DOHH2 (cell line): Measurements from ENCODE around the gene DRAXIN.

ENCODE experiments used
- EZH2phosphoT487 ChIP-seq: fragments of 200-600 bp; sonication (generic); IDR thresholded peaks from 2 replicates; pipeline ENCODE4 v1.6.1; 2017; ENCODE audit warnings: borderline replicate concordance, mild to moderate bottlenecking, antibody characterized with exemption, low read length, moderate library complexity, mixed read lengths
- TF ChIP-seq, protein P1 (sequence below): fragments of 200-600 bp; sonication (generic); IDR thresholded peaks from one replicate; pipeline ENCODE4 v1.5.1; 2014; ENCODE audit warnings: antibody characterized with exemption, mild to moderate bottlenecking, low read depth, low read length; ENCODE audit not compliant: poor library complexity, severe bottlenecking

DNA sequence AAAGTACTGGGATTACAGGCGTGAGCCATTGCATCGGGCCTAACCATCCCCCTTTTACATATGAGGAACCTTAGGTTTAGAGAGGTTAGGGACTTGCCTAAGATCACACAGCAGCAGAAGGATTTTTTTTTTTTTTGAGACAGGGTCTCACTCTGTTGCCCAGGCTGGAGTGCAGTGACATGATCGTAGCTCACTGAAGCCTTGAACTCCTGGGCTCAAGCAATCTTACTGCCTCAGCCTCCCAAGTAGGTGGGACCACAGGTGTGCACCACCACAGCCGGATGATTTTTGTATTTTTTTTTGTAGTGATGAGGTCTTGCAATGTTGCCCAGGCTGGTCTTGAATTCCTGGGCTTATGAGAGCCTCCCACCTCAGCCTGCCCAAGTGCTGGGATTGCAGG, 68.3 kb downstream of the DRAXIN start:
- TF ChIP-seq, protein P1, sequence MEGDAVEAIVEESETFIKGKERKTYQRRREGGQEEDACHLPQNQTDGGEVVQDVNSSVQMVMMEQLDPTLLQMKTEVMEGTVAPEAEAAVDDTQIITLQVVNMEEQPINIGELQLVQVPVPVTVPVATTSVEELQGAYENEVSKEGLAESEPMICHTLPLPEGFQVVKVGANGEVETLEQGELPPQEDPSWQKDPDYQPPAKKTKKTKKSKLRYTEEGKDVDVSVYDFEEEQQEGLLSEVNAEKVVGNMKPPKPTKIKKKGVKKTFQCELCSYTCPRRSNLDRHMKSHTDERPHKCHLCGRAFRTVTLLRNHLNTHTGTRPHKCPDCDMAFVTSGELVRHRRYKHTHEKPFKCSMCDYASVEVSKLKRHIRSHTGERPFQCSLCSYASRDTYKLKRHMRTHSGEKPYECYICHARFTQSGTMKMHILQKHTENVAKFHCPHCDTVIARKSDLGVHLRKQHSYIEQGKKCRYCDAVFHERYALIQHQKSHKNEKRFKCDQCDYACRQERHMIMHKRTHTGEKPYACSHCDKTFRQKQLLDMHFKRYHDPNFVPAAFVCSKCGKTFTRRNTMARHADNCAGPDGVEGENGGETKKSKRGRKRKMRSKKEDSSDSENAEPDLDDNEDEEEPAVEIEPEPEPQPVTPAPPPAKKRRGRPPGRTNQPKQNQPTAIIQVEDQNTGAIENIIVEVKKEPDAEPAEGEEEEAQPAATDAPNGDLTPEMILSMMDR: no peak
- TF ChIP-seq EZH2phosphoT487: no peak
